Fibroblast of lung (primary cell): ENCODE data around the gene LRMDA. TPM values are rescaled to one million over a fixed set of nuclear protein-coding genes. Genes with fewer than 3 reads are reported as not detected.
A peak's percentile ranks its signal among the peaks of the same experiment; 100 is the strongest.

Experiments
- DNase-seq, 2 donors: peaks; one replicate each; pipeline versions ENCODE4 v3.0.0 to v3.0.0-alpha.2; 2010; ENCODE audit warnings: low read depth in 2 of 2
- H2AFZ ChIP-seq: 2 replicates; pipeline ENCODE4 v1.5.1; 2012; ENCODE audit warnings: low read length, control low read depth, inconsistent platforms
- H3K27ac ChIP-seq: 2 replicates; pipeline ENCODE4 v1.5.1; 2011; ENCODE audit warnings: low read length, control low read depth; ENCODE audit not compliant: insufficient read depth
- H3K27me3 ChIP-seq: 2 replicates; pipeline ENCODE4 v1.5.1; 2011; ENCODE audit warnings: mild to moderate bottlenecking, low read length; ENCODE audit not compliant: control insufficient read depth, insufficient read depth
- H3K36me3 ChIP-seq: 2 replicates; pipeline ENCODE4 v1.5.1; 2011; ENCODE audit warnings: low read length; ENCODE audit not compliant: control insufficient read depth, insufficient read depth
- H3K4me1 ChIP-seq: 2 replicates; pipeline ENCODE4 v1.5.1; 2011; ENCODE audit warnings: low read length; ENCODE audit not compliant: control insufficient read depth, insufficient read depth; ENCODE audit errors: extremely low read depth
- H3K4me2 ChIP-seq: 2 replicates; pipeline ENCODE4 v1.5.1; 2011; ENCODE audit warnings: low read length, control low read depth; ENCODE audit not compliant: insufficient read depth; ENCODE audit errors: extremely low read depth
- H3K4me3 ChIP-seq, 4 experiments: fragments of 200-600 bp in 1 of 4; sonication (generic) in 1 of 4; replicated peaks in 1 of 4; 2 replicates each; pipeline ENCODE4 v1.5.1; 2011 to 2016; ENCODE audit warnings: low read length in 4 of 4, low read depth in 3 of 4, mild to moderate bottlenecking in 3 of 4, control low read depth in 2 of 4, inconsistent platforms in 1 of 4, mixed read lengths in 1 of 4; ENCODE audit not compliant: insufficient read depth in 1 of 4; ENCODE audit errors: control extremely low read depth in 1 of 4
- H3K79me2 ChIP-seq: 2 replicates; pipeline ENCODE4 v1.5.1; 2012; ENCODE audit warnings: mild to moderate bottlenecking, low read length, inconsistent platforms; ENCODE audit not compliant: control insufficient read depth, insufficient read depth
- H3K9ac ChIP-seq: 2 replicates; pipeline ENCODE4 v1.5.1; 2011; ENCODE audit warnings: mild to moderate bottlenecking, low read length, control low read depth; ENCODE audit not compliant: insufficient read depth
- H3K9me3 ChIP-seq: 2 replicates; pipeline ENCODE4 v1.5.1; 2012; ENCODE audit warnings: low read depth, low read length; ENCODE audit not compliant: control insufficient read depth, insufficient read depth
- H4K20me1 ChIP-seq: 2 replicates; pipeline ENCODE4 v1.5.1; 2011; ENCODE audit warnings: low read length; ENCODE audit not compliant: control insufficient read depth, insufficient read depth; ENCODE audit errors: extremely low read depth
- CTCF ChIP-seq, 2 donors: IDR thresholded peaks in 1 of 2; conservative IDR thresholded peaks in 1 of 2; 1 replicate in 1 of 2; 2 replicates in 1 of 2; pipeline ENCODE4 v1.5.1; 2011 to 2012; ENCODE audit warnings: low read length in 2 of 2, control low read depth in 1 of 2, inconsistent platforms in 1 of 2, low read depth in 1 of 2, mild to moderate bottlenecking in 1 of 2
- EZH2 ChIP-seq: IDR thresholded peaks from 2 replicates; pipeline ENCODE4 v1.5.1; 2012; ENCODE audit warnings: low read length, control low read depth, mild to moderate bottlenecking; ENCODE audit errors: missing control alignments
- polyA plus RNA-seq, 2 donors: library from polyadenylated mRNA; depleted of rRNA in 1 of 2; stranded (reverse) in 1 of 2; unstranded in 1 of 2; fragments of >200 nt; gene quantifications; 2 replicates each; pipeline ENCODE4 v1.2.1, GENCODE V29; 2011 to 2012; ENCODE audit warnings: missing spikeins in 1 of 2
- total RNA-seq: library from RNA; depleted of rRNA; stranded (reverse); fragments of >200 nt; gene quantifications from 2 replicates; pipeline ENCODE4 v1.2.1, GENCODE V29; 2014

Gene LRMDA
- total and polyA plus RNA-seq, 2 donors (not counting 1 experiment from before 2014, with no cell fraction given) = 1.7 to 2.0 TPM

GRCh38 chr10:75825661-75826060 is 394.2 kb downstream of the LRMDA start:
- H2AFZ ChIP-seq = no peak overlapping the region
- no peak overlapping the region for H3K4me2 ChIP-seq
- no peaks in the 10 kb centered on the region for H3K9me3 ChIP-seq
- H3K36me3 ChIP-seq = no peaks in the 10 kb centered on the region
- peak in 1 of 2 donors; percentile 38 for DNase-seq
- H3K4me1 ChIP-seq = no peaks in the 10 kb centered on the region
- no peak overlapping the region for H3K4me3 ChIP-seq
- H3K79me2 ChIP-seq = no peaks in the 10 kb centered on the region
- H3K9ac ChIP-seq = no peak overlapping the region
- TF ChIP-seq CTCF (conservative IDR thresholded peaks at IDR 0.05 in 1 of 2, IDR thresholded peaks at IDR 0.05 in 1 of 2; ENCODE audit: low read depth in 1 of 2, low read length in 2 of 2) (no peak), EZH2 (no peak)
- H4K20me1 ChIP-seq = no peaks in the 10 kb centered on the region
- no peaks in the 10 kb centered on the region for H3K27me3 ChIP-seq
- no peak overlapping the region for H3K27ac ChIP-seq

GRCh38 chr10:75826846-75827245 is 395.4 kb downstream of the LRMDA start:
- no peak overlapping the region for H3K4me3 ChIP-seq
- no peak overlapping the region for H3K4me2 ChIP-seq
- H3K79me2 ChIP-seq = no peaks in the 10 kb centered on the region
- H3K27me3 ChIP-seq = no peaks in the 10 kb centered on the region
- no peaks in the 10 kb centered on the region for H4K20me1 ChIP-seq
- no peak overlapping the region for H3K9ac ChIP-seq
- H3K27ac ChIP-seq = no peak overlapping the region
- no peak overlapping the region for H2AFZ ChIP-seq
- TF ChIP-seq EZH2 = no peak
- TF ChIP-seq CTCF (conservative IDR thresholded peaks at IDR 0.05 in 1 of 2, IDR thresholded peaks at IDR 0.05 in 1 of 2; ENCODE audit: low read depth in 1 of 2, low read length in 2 of 2) = no peak
- no peaks in the 10 kb centered on the region for H3K36me3 ChIP-seq
- H3K4me1 ChIP-seq = no peaks in the 10 kb centered on the region
- DNase-seq = no peak
- H3K9me3 ChIP-seq = no peaks in the 10 kb centered on the region

GRCh38 chr10:75827587-75828021 is 396.2 kb downstream of the LRMDA start:
- Histone ChIP-seq H3K4me1 (no peaks in the 10 kb centered on the region), H3K9ac (no peak overlapping the region), H3K36me3 (no peaks in the 10 kb centered on the region), H3K9me3 (no peaks in the 10 kb centered on the region), H3K79me2 (no peaks in the 10 kb centered on the region), H2AFZ (no peak overlapping the region), H3K27ac (no peak overlapping the region), H3K4me2 (no peak overlapping the region), H3K27me3 (no peaks in the 10 kb centered on the region), H4K20me1 (no peaks in the 10 kb centered on the region), H3K4me3 (no peak overlapping the region)
- no peak for TF ChIP-seq CTCF (conservative IDR thresholded peaks at IDR 0.05 in 1 of 2, IDR thresholded peaks at IDR 0.05 in 1 of 2; ENCODE audit: low read depth in 1 of 2, low read length in 2 of 2)
- TF ChIP-seq EZH2 = no peak
- peak in 1 of 2 donors; percentile 80 for DNase-seq
